WTC11 (cell line): ENCODE results near the gene VPS8. TPM values are rescaled to one million over a fixed set of nuclear protein-coding genes. Genes with fewer than 3 reads are reported as not detected.

Experiments
- ATAC-seq: fragments of 200-7000 bp; cut with Tn5 transposase; 2 replicates; pipeline ENCODE4 v1.10.0; 2021; ENCODE audit warnings: mild to moderate bottlenecking, moderate library complexity
- CTCF ChIA-PET: fragments of 300-600 bp; sonication (Branson Sonifier 250); formaldehyde crosslinking; loops from one replicate; lab custom pipeline; 2021; ENCODE audit warnings: antibody characterized with exemption; lab: Charles Lee
- POLR2A ChIA-PET: fragments of 350-600 bp; sonication (Branson Sonifier 250); formaldehyde crosslinking; loops from one replicate; lab custom pipeline; 2021; ENCODE audit warnings: antibody characterized with exemption; lab: Charles Lee
- DNase-seq: peaks from one replicate; pipeline ENCODE4 v3.0.0; 2021; ENCODE audit warnings: low spot score
- H3K27ac Mint-ChIP-seq: 2 replicates; pipeline ENCODE4 v1.8.0; 2021; ENCODE audit warnings: mixed read lengths
- H3K27me3 Mint-ChIP-seq: 2 replicates; pipeline ENCODE4 v1.8.0; 2021; ENCODE audit warnings: low read depth, mild to moderate bottlenecking, moderate library complexity, mixed read lengths
- H3K36me3 Mint-ChIP-seq: 2 replicates; pipeline ENCODE4 v1.8.0; 2021; ENCODE audit warnings: mixed read lengths
- H3K4me1 Mint-ChIP-seq: 2 replicates; pipeline ENCODE4 v1.8.0; 2022; ENCODE audit warnings: mixed read lengths
- H3K4me3 Mint-ChIP-seq: 2 replicates; pipeline ENCODE4 v1.8.0; 2021; ENCODE audit warnings: mild to moderate bottlenecking, moderate library complexity, mixed read lengths
- H3K9me3 Mint-ChIP-seq: 2 replicates; pipeline ENCODE4 v1.8.0; 2021; ENCODE audit warnings: mixed read lengths
- CDX4 ChIP-seq: fragments of 250-450 bp; sonication (Bioruptor Pico); IDR thresholded peaks from 2 replicates; pipeline ENCODE4 v1.9.0; 2021; ENCODE audit warnings: moderate library complexity, mild to moderate bottlenecking, inconsistent platforms, borderline replicate concordance
- CREB1 ChIP-seq: sonication (generic); formaldehyde crosslinking; IDR thresholded peaks from 2 replicates; pipeline ENCODE4 v1.8.0; 2023; ENCODE audit warnings: mild to moderate bottlenecking, missing genetic modification reagents
- ELF4 ChIP-seq: sonication (generic); formaldehyde crosslinking; IDR thresholded peaks from 2 replicates; pipeline ENCODE4 v1.8.1; 2022; ENCODE audit warnings: low read depth, mild to moderate bottlenecking, moderate library complexity, missing genetic modification reagents
- EMX1 ChIP-seq: fragments of 250-450 bp; sonication (Bioruptor Pico); IDR thresholded peaks from 2 replicates; pipeline ENCODE4 v1.8.0; 2021; ENCODE audit warnings: mild to moderate bottlenecking
- ERG ChIP-seq: fragments of 250-450 bp; sonication (Bioruptor Pico); IDR thresholded peaks from 2 replicates; pipeline ENCODE4 v1.8.0; 2021; ENCODE audit warnings: mild to moderate bottlenecking
- FOXJ3 ChIP-seq: sonication (generic); formaldehyde crosslinking; IDR thresholded peaks from 2 replicates; pipeline ENCODE4 v1.9.0; 2021; ENCODE audit warnings: missing genetic modification reagents, mild to moderate bottlenecking, borderline replicate concordance
- GRHL2 ChIP-seq: fragments of 250-450 bp; sonication (Bioruptor Pico); IDR thresholded peaks from 2 replicates; pipeline ENCODE4 v1.8.0; 2022; ENCODE audit warnings: mild to moderate bottlenecking, moderate library complexity; ENCODE audit not compliant: insufficient replicate concordance, severe bottlenecking
- GTF2I ChIP-seq: fragments of 250-450 bp; sonication (Bioruptor Pico); conservative IDR thresholded peaks from 2 replicates; pipeline ENCODE4 v1.4.0; 2021; ENCODE audit warnings: mild to moderate bottlenecking
- IRF2 ChIP-seq: sonication (generic); formaldehyde crosslinking; IDR thresholded peaks from 2 replicates; pipeline ENCODE4 v1.8.0; 2022; ENCODE audit warnings: low read depth, missing genetic modification reagents, borderline replicate concordance
- PRDM15 ChIP-seq: sonication (generic); formaldehyde crosslinking; IDR thresholded peaks from 2 replicates; pipeline ENCODE4 v1.8.0; 2022; ENCODE audit warnings: missing genetic modification reagents
- STAT6 ChIP-seq: sonication (generic); formaldehyde crosslinking; conservative IDR thresholded peaks from 2 replicates; pipeline ENCODE4 v1.8.1; 2023; ENCODE audit warnings: mild to moderate bottlenecking, low read depth, missing genetic modification reagents, moderate library complexity
- TP53 ChIP-seq: sonication (generic); formaldehyde crosslinking; IDR thresholded peaks from 2 replicates; pipeline ENCODE4 v1.8.1; 2023; ENCODE audit warnings: mild to moderate bottlenecking, missing genetic modification reagents
- ZNF219 ChIP-seq: sonication (generic); formaldehyde crosslinking; IDR thresholded peaks from 2 replicates; pipeline ENCODE4 v1.8.0; 2023; ENCODE audit warnings: missing genetic modification reagents, mild to moderate bottlenecking, borderline replicate concordance
- ZNF512 ChIP-seq: sonication (generic); formaldehyde crosslinking; IDR thresholded peaks from 2 replicates; pipeline ENCODE4 v1.8.1; 2022; ENCODE audit warnings: missing genetic modification reagents, borderline replicate concordance
- total RNA-seq: library from RNA; stranded (reverse); gene quantifications from 3 replicates; pipeline ENCODE4 v1.2.3, GENCODE V29; 2021
- TF ChIP-seq, protein P1 (sequence below): fragments of 200-600 bp; IDR thresholded peaks from 2 replicates; pipeline ENCODE4 v1.8.0; 2022; ENCODE audit warnings: antibody characterized with exemption
- TF ChIP-seq, protein P2 (sequence below): sonication (generic); formaldehyde crosslinking; IDR thresholded peaks from 2 replicates; pipeline ENCODE4 v1.8.0; 2023; ENCODE audit warnings: mild to moderate bottlenecking, missing genetic modification reagents
- TF ChIP-seq, protein P3 (sequence below): fragments of 250-450 bp; sonication (Bioruptor Pico); IDR thresholded peaks from 2 replicates; pipeline ENCODE4 v1.9.0; 2021; ENCODE audit warnings: mild to moderate bottlenecking
- TF ChIP-seq, protein P4 (sequence below): sonication (generic); formaldehyde crosslinking; IDR thresholded peaks from 2 replicates; pipeline ENCODE4 v1.8.1; 2022; ENCODE audit warnings: mild to moderate bottlenecking, missing genetic modification reagents, moderate library complexity, borderline replicate concordance

The VPS8 gene
- total RNA-seq, 1 experiment from 2014 or later = 44.9 TPM

DNA sequence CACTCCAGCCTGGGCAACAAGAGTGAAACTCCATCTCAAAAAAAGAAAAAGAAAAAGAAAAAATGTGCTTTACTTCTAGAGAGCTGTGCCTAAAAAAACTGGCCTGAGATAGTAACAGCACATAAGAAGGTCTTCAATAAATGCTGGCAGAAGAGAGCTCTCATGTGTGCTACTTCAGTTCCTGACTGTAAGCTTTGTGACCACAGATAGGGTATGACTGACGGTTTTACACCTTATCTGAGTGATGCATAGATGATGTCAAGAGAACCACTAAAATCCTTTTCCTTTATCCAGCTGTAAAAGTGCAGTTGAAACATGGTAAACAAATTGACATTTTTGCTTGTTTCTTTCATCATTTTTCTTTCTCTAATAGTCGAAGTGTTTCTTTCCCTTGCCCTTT is 213.0 kb downstream of the VPS8 start:
- no peak overlapping the region for H3K27ac Mint-ChIP-seq
- TF ChIP-seq, protein P1, sequence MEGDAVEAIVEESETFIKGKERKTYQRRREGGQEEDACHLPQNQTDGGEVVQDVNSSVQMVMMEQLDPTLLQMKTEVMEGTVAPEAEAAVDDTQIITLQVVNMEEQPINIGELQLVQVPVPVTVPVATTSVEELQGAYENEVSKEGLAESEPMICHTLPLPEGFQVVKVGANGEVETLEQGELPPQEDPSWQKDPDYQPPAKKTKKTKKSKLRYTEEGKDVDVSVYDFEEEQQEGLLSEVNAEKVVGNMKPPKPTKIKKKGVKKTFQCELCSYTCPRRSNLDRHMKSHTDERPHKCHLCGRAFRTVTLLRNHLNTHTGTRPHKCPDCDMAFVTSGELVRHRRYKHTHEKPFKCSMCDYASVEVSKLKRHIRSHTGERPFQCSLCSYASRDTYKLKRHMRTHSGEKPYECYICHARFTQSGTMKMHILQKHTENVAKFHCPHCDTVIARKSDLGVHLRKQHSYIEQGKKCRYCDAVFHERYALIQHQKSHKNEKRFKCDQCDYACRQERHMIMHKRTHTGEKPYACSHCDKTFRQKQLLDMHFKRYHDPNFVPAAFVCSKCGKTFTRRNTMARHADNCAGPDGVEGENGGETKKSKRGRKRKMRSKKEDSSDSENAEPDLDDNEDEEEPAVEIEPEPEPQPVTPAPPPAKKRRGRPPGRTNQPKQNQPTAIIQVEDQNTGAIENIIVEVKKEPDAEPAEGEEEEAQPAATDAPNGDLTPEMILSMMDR = no peak
- TF ChIP-seq, protein P2, sequence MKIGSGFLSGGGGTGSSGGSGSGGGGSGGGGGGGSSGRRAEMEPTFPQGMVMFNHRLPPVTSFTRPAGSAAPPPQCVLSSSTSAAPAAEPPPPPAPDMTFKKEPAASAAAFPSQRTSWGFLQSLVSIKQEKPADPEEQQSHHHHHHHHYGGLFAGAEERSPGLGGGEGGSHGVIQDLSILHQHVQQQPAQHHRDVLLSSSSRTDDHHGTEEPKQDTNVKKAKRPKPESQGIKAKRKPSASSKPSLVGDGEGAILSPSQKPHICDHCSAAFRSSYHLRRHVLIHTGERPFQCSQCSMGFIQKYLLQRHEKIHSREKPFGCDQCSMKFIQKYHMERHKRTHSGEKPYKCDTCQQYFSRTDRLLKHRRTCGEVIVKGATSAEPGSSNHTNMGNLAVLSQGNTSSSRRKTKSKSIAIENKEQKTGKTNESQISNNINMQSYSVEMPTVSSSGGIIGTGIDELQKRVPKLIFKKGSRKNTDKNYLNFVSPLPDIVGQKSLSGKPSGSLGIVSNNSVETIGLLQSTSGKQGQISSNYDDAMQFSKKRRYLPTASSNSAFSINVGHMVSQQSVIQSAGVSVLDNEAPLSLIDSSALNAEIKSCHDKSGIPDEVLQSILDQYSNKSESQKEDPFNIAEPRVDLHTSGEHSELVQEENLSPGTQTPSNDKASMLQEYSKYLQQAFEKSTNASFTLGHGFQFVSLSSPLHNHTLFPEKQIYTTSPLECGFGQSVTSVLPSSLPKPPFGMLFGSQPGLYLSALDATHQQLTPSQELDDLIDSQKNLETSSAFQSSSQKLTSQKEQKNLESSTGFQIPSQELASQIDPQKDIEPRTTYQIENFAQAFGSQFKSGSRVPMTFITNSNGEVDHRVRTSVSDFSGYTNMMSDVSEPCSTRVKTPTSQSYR (CRISPR knock-in tag) = no peak
- TF ChIP-seq, protein P3, sequence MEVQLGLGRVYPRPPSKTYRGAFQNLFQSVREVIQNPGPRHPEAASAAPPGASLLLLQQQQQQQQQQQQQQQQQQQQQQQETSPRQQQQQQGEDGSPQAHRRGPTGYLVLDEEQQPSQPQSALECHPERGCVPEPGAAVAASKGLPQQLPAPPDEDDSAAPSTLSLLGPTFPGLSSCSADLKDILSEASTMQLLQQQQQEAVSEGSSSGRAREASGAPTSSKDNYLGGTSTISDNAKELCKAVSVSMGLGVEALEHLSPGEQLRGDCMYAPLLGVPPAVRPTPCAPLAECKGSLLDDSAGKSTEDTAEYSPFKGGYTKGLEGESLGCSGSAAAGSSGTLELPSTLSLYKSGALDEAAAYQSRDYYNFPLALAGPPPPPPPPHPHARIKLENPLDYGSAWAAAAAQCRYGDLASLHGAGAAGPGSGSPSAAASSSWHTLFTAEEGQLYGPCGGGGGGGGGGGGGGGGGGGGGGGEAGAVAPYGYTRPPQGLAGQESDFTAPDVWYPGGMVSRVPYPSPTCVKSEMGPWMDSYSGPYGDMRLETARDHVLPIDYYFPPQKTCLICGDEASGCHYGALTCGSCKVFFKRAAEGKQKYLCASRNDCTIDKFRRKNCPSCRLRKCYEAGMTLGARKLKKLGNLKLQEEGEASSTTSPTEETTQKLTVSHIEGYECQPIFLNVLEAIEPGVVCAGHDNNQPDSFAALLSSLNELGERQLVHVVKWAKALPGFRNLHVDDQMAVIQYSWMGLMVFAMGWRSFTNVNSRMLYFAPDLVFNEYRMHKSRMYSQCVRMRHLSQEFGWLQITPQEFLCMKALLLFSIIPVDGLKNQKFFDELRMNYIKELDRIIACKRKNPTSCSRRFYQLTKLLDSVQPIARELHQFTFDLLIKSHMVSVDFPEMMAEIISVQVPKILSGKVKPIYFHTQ (CRISPR knock-in tag) = no peak
- TF ChIP-seq IRF2 (CRISPR knock-in tag) (no peak), ZNF219 (CRISPR knock-in tag) (no peak), TP53 (CRISPR knock-in tag) (no peak), ELF4 (CRISPR knock-in tag) (no peak), CREB1 (CRISPR knock-in tag) (no peak), EMX1 (CRISPR knock-in tag) (no peak), CDX4 (CRISPR knock-in tag) (no peak), ZNF512 (CRISPR knock-in tag) (no peak), PRDM15 (CRISPR knock-in tag) (no peak), GTF2I (CRISPR knock-in tag) (no peak), STAT6 (CRISPR knock-in tag) (no peak), GRHL2 (CRISPR knock-in tag) (no peak), FOXJ3 (CRISPR knock-in tag) (no peak), ERG (CRISPR knock-in tag) (no peak)
- TF ChIP-seq, protein P4, sequence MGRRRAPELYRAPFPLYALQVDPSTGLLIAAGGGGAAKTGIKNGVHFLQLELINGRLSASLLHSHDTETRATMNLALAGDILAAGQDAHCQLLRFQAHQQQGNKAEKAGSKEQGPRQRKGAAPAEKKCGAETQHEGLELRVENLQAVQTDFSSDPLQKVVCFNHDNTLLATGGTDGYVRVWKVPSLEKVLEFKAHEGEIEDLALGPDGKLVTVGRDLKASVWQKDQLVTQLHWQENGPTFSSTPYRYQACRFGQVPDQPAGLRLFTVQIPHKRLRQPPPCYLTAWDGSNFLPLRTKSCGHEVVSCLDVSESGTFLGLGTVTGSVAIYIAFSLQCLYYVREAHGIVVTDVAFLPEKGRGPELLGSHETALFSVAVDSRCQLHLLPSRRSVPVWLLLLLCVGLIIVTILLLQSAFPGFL (CRISPR knock-in tag) = no peak

More for the DNA sequence above, 213.0 kb downstream of the VPS8 start:
- H3K36me3 Mint-ChIP-seq = peaks cover 13% of the 10 kb centered on the region
- CTCF ChIA-PET = no interaction called here
- peaks cover under 1% of the 10 kb centered on the region; the same call in 1 of the 2 replicates for H3K4me1 Mint-ChIP-seq
- POLR2A ChIA-PET = no interaction called here
- H3K9me3 Mint-ChIP-seq = 0 out of 2 replicates have a peak, but pooled peaks cover 7% of the 10 kb centered on the region
- ATAC-seq (no peak), DNase-seq (no peak)
- H3K27me3 Mint-ChIP-seq = no peaks in the 10 kb centered on the region
- no peak overlapping the region for H3K4me3 Mint-ChIP-seq
